ENCODE measurements around the gene SLC35G6. TPM values are rescaled to one million over a fixed set of nuclear protein-coding genes. Genes with fewer than 3 reads are reported as not detected.

SLC35G6 gene
- total and polyA plus RNA-seq, 4 donors: not detected

GRCh38 chr17:7476951-7477350, 4.3 kb upstream of the SLC35G6 start:
- Histone ChIP-seq H3K36me3 (ENCODE audit: control insufficient read depth in 4 of 4, insufficient read depth in 4 of 4, low read length in 4 of 4) (peaks cover 0 to 3% (median 0%) of the 10 kb centered on the region in 4 donors), H3K4me1 (ENCODE audit: control insufficient read depth in 5 of 5, insufficient read depth in 5 of 5, low read length in 5 of 5) (peaks cover 10 to 39% (median 31%) of the 10 kb centered on the region in 5 donors), H3K9ac (ENCODE audit: insufficient read depth in 1 of 2, low read length in 2 of 2) (no peak overlapping the region), H3K27me3 (ENCODE audit: control insufficient read depth in 3 of 3, insufficient read depth in 3 of 3, low read length in 2 of 3) (no peaks in the 10 kb centered on the region), H3K4me3 (no peak overlapping the region), H3K27ac (ENCODE audit: low read depth in 1 of 2, low read length in 1 of 2) (peak overlapping the region; percentile 49 to 99), H3K9me3 (ENCODE audit: control insufficient read depth in 4 of 4, insufficient read depth in 3 of 4, low read length in 3 of 4) (no peaks in the 10 kb centered on the region)
- no peak for ATAC-seq (ENCODE audit: insufficient read depth, low FRiP score)
- TF ChIP-seq CTCF (IDR thresholded peaks at IDR 0.05; ENCODE audit: control extremely low read depth, extremely low read depth): no peak
- DNase-seq: no peak
- 65 to 83% methylated on average over 5 of the region's 5 CpGs for WGBS, 2 donors

- peak overlapping the region; percentile 70 for H3K4me3 ChIP-seq
- peak; percentile 72 to 78 (median 78) for DNase-seq
- no peak for ATAC-seq (ENCODE audit: insufficient read depth, low FRiP score)
- peaks cover 10 to 43% (median 35%) of the 10 kb centered on the region in 5 donors for H3K4me1 ChIP-seq (ENCODE audit: control insufficient read depth in 5 of 5, insufficient read depth in 5 of 5, low read length in 5 of 5)
- peak overlapping the region; percentile 68 to 88 for H3K9ac ChIP-seq (ENCODE audit: insufficient read depth in 1 of 2, low read length in 2 of 2)
- peaks cover 0 to 3% (median 0%) of the 10 kb centered on the region in 4 donors for H3K36me3 ChIP-seq (ENCODE audit: control insufficient read depth in 4 of 4, insufficient read depth in 4 of 4, low read length in 4 of 4)
- no peaks in the 10 kb centered on the region for H3K27me3 ChIP-seq (ENCODE audit: control insufficient read depth in 3 of 3, insufficient read depth in 3 of 3, low read length in 2 of 3)
- no peaks in the 10 kb centered on the region for H3K9me3 ChIP-seq (ENCODE audit: control insufficient read depth in 4 of 4, insufficient read depth in 3 of 4, low read length in 3 of 4)
- peak overlapping the region; percentile 24 to 99 for H3K27ac ChIP-seq (ENCODE audit: low read depth in 1 of 2, low read length in 1 of 2)
- WGBS, 2 donors: 15 to 22% methylated on average over 26 of the region's 26 CpGs
- TF ChIP-seq CTCF (IDR thresholded peaks at IDR 0.05; ENCODE audit: control extremely low read depth, extremely low read depth): no peak
Observed at GRCh38 chr17:7477392-7478275, 3.6 kb upstream of the SLC35G6 start.

- peaks cover 12 to 52% (median 40%) of the 10 kb centered on the region in 5 donors for H3K4me1 ChIP-seq (ENCODE audit: control insufficient read depth in 5 of 5, insufficient read depth in 5 of 5, low read length in 5 of 5)
- H3K9me3 ChIP-seq (ENCODE audit: control insufficient read depth in 4 of 4, insufficient read depth in 3 of 4, low read length in 3 of 4): no peaks in the 10 kb centered on the region
- peak; percentile 64 to 73 (median 66) for DNase-seq
- 13 to 25% methylated on average over 36 to 40 of the region's 40 CpGs for WGBS, 2 donors
- no peak for TF ChIP-seq CTCF (IDR thresholded peaks at IDR 0.05; ENCODE audit: control extremely low read depth, extremely low read depth)
- ATAC-seq (ENCODE audit: insufficient read depth, low FRiP score): peak; percentile 6
- peak overlapping the region; percentile 70 for H3K4me3 ChIP-seq
- peak overlapping the region; percentile 98 to 99 for H3K27ac ChIP-seq (ENCODE audit: low read depth in 1 of 2, low read length in 1 of 2)
- H3K27me3 ChIP-seq (ENCODE audit: control insufficient read depth in 3 of 3, insufficient read depth in 3 of 3, low read length in 2 of 3): no peaks in the 10 kb centered on the region
- H3K36me3 ChIP-seq (ENCODE audit: control insufficient read depth in 4 of 4, insufficient read depth in 4 of 4, low read length in 4 of 4): peaks cover 0 to 3% (median 0%) of the 10 kb centered on the region in 4 donors
- peak overlapping the region; percentile 68 to 88 for H3K9ac ChIP-seq (ENCODE audit: insufficient read depth in 1 of 2, low read length in 2 of 2)
Observed at GRCh38 chr17:7478276-7479212, 2.7 kb upstream of the SLC35G6 start.

Data from lung (tissue), 12 donors.